GM12878 (cell line): ENCODE results near the gene FAM177B. TPM values are rescaled to one million over a fixed set of nuclear protein-coding genes. Genes with fewer than 3 reads are reported as not detected.

Experiments
- ATAC-seq: fragments of 200-7000 bp; cut with Tn5 transposase; 3 replicates; pipeline ENCODE4 v1.9.1; 2020; ENCODE audit warnings: mild to moderate bottlenecking, moderate library complexity
- BruUV-seq: library from RNA; stranded (reverse); fragments of 400-500 nt; replicated peaks from 2 replicates; lab custom pipeline; 2021; lab: Mats Ljungman, UMichigan
- CTCF ChIA-PET: fragments of 300-600 bp; sonication (Branson Sonifier 250); formaldehyde crosslinking; extraction: SDS; loops from one replicate; lab custom pipeline; 2021; ENCODE audit warnings: inconsistent platforms; lab: Yijun Ruan, JAX
- POLR2A ChIA-PET: fragments of 350-600 bp; formaldehyde crosslinking; extraction: SDS; loops from one replicate; lab custom pipeline; 2021; ENCODE audit warnings: inconsistent platforms; lab: Charles Lee
- RAD21 ChIA-PET: fragments of 300-600 bp; sonication (Branson Sonifier 250); formaldehyde crosslinking; loops from one replicate; lab custom pipeline; 2023; ENCODE audit warnings: antibody characterized with exemption; ENCODE audit not compliant: unreplicated experiment; lab: Charles Lee
- SMC1A ChIA-PET: fragments of 300-600 bp; sonication (Branson Sonifier 250); formaldehyde crosslinking; loops from one replicate; lab custom pipeline; 2023; ENCODE audit not compliant: unreplicated experiment, uncharacterized antibody; lab: Charles Lee
- DNase-seq: peaks from one replicate; pipeline ENCODE4 v3.0.0-alpha.2; 2011; ENCODE audit warnings: low read depth, low spot score
- FAIRE-seq: peaks from 3 replicates; lab custom pipeline; 2011; peaks lifted over from hg19 to GRCh38; lab: Jason Lieb, UNC
- H2AFZ ChIP-seq: 2 replicates; pipeline ENCODE4 v1.6.0; 2011; ENCODE audit warnings: low read depth, low read length, control low read depth; ENCODE audit not compliant: control insufficient read depth
- H3K27ac ChIP-seq: 2 replicates; pipeline ENCODE4 v1.5.1; 2011; ENCODE audit warnings: control low read depth; ENCODE audit not compliant: control insufficient read depth, insufficient read depth
- H3K27me3 ChIP-seq, 2 experiments: replicated peaks in 1 of 2; 2 replicates each; pipeline versions ENCODE4 v1.6.0 to v1.6.1; 2011; ENCODE audit warnings: low read length in 1 of 2; ENCODE audit not compliant: control insufficient read depth in 2 of 2, insufficient read depth in 2 of 2
- H3K36me3 ChIP-seq, 2 experiments: 2 replicates each; pipeline ENCODE4 v1.5.1; 2011; ENCODE audit warnings: low read length in 1 of 2; ENCODE audit not compliant: control insufficient read depth in 2 of 2, insufficient read depth in 2 of 2
- H3K4me1 ChIP-seq: 2 replicates; pipeline ENCODE4 v1.6.1; 2011; ENCODE audit warnings: mild to moderate bottlenecking, low read length, moderate library complexity, mixed read lengths; ENCODE audit not compliant: control insufficient read depth, insufficient read depth
- H3K4me2 ChIP-seq: 2 replicates; pipeline ENCODE4 v1.6.0; 2011; ENCODE audit warnings: control low read depth; ENCODE audit not compliant: control insufficient read depth, insufficient read depth
- H3K4me3 ChIP-seq: fragments of 200-600 bp; sonication (generic); 2 replicates; pipeline ENCODE4 v1.5.1; 2016
- H3K79me2 ChIP-seq: 2 replicates; pipeline ENCODE4 v1.6.0; 2011; ENCODE audit warnings: low read length; ENCODE audit not compliant: control insufficient read depth, insufficient read depth
- H3K9ac ChIP-seq: 2 replicates; pipeline ENCODE4 v1.8.0; 2011; ENCODE audit warnings: low read length, control low read depth, mixed read lengths; ENCODE audit not compliant: control insufficient read depth, insufficient read depth
- H3K9me3 ChIP-seq: replicated peaks from 3 replicates; pipeline ENCODE4 v1.5.1; 2011; ENCODE audit warnings: mild to moderate bottlenecking, low read length; ENCODE audit not compliant: control insufficient read depth, insufficient read depth
- H4K20me1 ChIP-seq: 2 replicates; pipeline ENCODE4 v1.6.0; 2011; ENCODE audit not compliant: control insufficient read depth, insufficient read depth
- BHLHE40 ChIP-seq, 2 experiments: fragments of 450-650 bp in 1 of 2; IDR thresholded peaks; 2 replicates each; pipeline ENCODE4 v1.6.1; 2011 to 2017; ENCODE audit warnings: low read depth in 2 of 2, borderline replicate concordance in 1 of 2, improper control_type of control experiment in 1 of 2, low read length in 1 of 2, mild to moderate bottlenecking in 1 of 2
- SUZ12 ChIP-seq: fragments of 200-600 bp; sonication (generic); IDR thresholded peaks from one replicate; pipeline ENCODE4 v1.6.1; 2018; ENCODE audit warnings: antibody characterized with exemption, mild to moderate bottlenecking; ENCODE audit not compliant: unreplicated experiment
- whole genome bisulfite sequencing: methylation state at CpG from one replicate; pipeline ENCODE4 v1.1.6; 2016; ENCODE audit warnings: low lambda C conversion rate; ENCODE audit not compliant: insufficient replicate concordance, insufficient coverage; ENCODE audit errors: missing lambda C conversion rate; 5-methylcytosine and 5-hydroxymethylcytosine counted together
- in situ Hi-C: fragments of 300-500 bp; cut with MboI; formaldehyde crosslinking; loops from 9 replicates; pipeline ENCODE4 v1.14.3; 2018; ENCODE audit warnings: mixed read lengths
- intact Hi-C: fragments of 100-400 bp; cut with micrococcal nuclease; formaldehyde crosslinking; loops from one replicate; pipeline ENCODE4 v1.14.2; 2022; ENCODE audit not compliant: unreplicated experiment
- polyA plus RNA-seq, 11 experiments: library from polyadenylated mRNA; depleted of rRNA in 4 of 11; unstranded in 6 of 11; stranded (reverse) in 5 of 11; fragments of >200 nt; fragmentation: Nextera tagmentation in 4 of 11; fragmentation: Illumina TruSeq in 1 of 11; extraction: Ambion mirVana in 4 of 11; extraction: Trizol in 1 of 11; gene quantifications; 1 replicate in 1 of 11; 2 replicates in 10 of 11; pipeline versions ENCODE4 v1.2.1 to v1.2.3, GENCODE V29; 2011 to 2016; ENCODE audit warnings: inconsistent platforms in 2 of 11, missing spikeins in 2 of 11, low read depth in 1 of 11
- total RNA-seq, 4 experiments: library from RNA; depleted of rRNA in 3 of 4; stranded (reverse); fragments of >200 nt in 3 of 4; fragmentation: Illumina TruSeq in 1 of 4; extraction: Trizol in 1 of 4; gene quantifications; 2 replicates each; pipeline versions ENCODE4 v1.2.1 to v1.2.3, GENCODE V29; 2013 to 2021
- TF ChIP-seq, protein P1 (sequence below): fragments of 450-650 bp; formaldehyde crosslinking; IDR thresholded peaks from 2 replicates; pipeline ENCODE4 v1.5.0; 2022; ENCODE audit warnings: mild to moderate bottlenecking, missing genetic modification characterization

FAM177B gene
- total and polyA plus RNA-seq, 10 of the 15 experiments (the other 5 are each of a cell fraction or from before 2014, with no cell fraction given), result 0.06 TPM; not detected in 9

DNA sequence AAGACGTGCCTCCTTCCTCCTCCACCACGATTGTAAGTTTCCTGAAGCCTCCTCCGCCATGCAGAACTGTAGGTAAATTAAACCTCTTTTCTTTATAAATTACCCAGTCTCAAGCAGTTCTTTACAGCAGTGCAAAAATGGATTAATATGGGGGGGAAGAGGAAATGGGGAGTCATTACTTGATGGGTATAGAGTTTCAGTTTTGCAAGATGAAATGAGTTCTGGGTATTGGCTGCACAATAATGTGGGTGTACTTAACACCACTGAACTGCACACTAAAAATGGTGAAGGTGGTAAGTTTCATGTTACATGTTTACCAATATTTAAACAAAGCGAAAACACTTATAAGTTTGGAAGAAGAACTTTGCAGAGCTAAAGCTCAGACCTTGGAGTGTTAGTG, 53.5 kb downstream of the FAM177B start:
- no peak overlapping the region for H3K4me2 ChIP-seq
- H3K36me3 ChIP-seq, result no peaks in the 10 kb centered on the region
- H2AFZ ChIP-seq, result no peak overlapping the region
- WGBS, result 48% methylated on average over 4 of the region's 4 CpGs
- RAD21 ChIA-PET, result no interaction called here
- FAIRE-seq (no peak), DNase-seq (no peak), ATAC-seq (peak; percentile 58)
- no peak overlapping the region for H3K4me3 ChIP-seq
- H4K20me1 ChIP-seq, result no peaks in the 10 kb centered on the region
- no TSS peak for BruUV-seq
- SMC1A ChIA-PET, result interaction anchor here (1.2 kb wide), 1 partner anchor 14 kb away, joined by 3 read pairs; no protein-coding TSS in a partner anchor
- H3K9ac ChIP-seq, result no peak overlapping the region
- in situ Hi-C loops (no loop called here), intact Hi-C loops (loop anchor here (5.0 kb wide), 1 partner anchor 452 kb away; no protein-coding TSS in a partner anchor)
- CTCF ChIA-PET, result interaction anchor here (1.0 to 1.3 kb wide), 2 partner anchors 54 to 336 kb away, joined by 3 read pairs; partner anchors contain the start of gene FAM177B
- H3K4me1 ChIP-seq, result no peaks in the 10 kb centered on the region
- H3K27me3 ChIP-seq, result peaks cover 0 to 2% of the 10 kb centered on the region in 2 experiments; a peak in 1 of 4 replicates
- no peaks in the 10 kb centered on the region for H3K79me2 ChIP-seq
- no peak overlapping the region for H3K27ac ChIP-seq
- peaks cover 7% of the 10 kb centered on the region for H3K9me3 ChIP-seq
- POLR2A ChIA-PET, result no interaction called here
- TF ChIP-seq SUZ12, result no peak
- TF ChIP-seq, protein P1, sequence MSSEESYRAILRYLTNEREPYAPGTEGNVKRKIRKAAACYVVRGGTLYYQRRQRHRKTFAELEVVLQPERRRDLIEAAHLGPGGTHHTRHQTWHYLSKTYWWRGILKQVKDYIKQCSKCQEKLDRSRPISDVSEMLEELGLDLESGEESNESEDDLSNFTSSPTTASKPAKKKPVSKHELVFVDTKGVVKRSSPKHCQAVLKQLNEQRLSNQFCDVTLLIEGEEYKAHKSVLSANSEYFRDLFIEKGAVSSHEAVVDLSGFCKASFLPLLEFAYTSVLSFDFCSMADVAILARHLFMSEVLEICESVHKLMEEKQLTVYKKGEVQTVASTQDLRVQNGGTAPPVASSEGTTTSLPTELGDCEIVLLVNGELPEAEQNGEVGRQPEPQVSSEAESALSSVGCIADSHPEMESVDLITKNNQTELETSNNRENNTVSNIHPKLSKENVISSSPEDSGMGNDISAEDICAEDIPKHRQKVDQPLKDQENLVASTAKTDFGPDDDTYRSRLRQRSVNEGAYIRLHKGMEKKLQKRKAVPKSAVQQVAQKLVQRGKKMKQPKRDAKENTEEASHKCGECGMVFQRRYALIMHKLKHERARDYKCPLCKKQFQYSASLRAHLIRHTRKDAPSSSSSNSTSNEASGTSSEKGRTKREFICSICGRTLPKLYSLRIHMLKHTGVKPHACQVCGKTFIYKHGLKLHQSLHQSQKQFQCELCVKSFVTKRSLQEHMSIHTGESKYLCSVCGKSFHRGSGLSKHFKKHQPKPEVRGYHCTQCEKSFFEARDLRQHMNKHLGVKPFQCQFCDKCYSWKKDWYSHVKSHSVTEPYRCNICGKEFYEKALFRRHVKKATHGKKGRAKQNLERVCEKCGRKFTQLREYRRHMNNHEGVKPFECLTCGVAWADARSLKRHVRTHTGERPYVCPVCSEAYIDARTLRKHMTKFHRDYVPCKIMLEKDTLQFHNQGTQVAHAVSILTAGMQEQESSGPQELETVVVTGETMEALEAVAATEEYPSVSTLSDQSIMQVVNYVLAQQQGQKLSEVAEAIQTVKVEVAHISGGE, result no peak
- TF ChIP-seq BHLHE40 (IDR thresholded peaks at IDR 0.05; ENCODE audit: borderline replicate concordance in 1 of 2, low read depth in 2 of 2, low read length in 1 of 2), result no peak
